Naive B cell (primary cell): ENCODE measurements around the gene SLBP. TPM values are rescaled to one million over a fixed set of nuclear protein-coding genes. Genes with fewer than 3 reads are reported as not detected.
"Not testable (repeated sequence)": the region's sequence is repeated elsewhere in the genome, so short reads cannot be mapped to it uniquely, and the experiment has no call there.

Experiments
- ATAC-seq, 2 donors: fragments of 150-1000 bp; cut with Tn5 transposase; 2 replicates each; pipeline ENCODE4 v1.10.0; 2021; ENCODE audit warnings: low read depth in 2 of 2, mild to moderate bottlenecking in 2 of 2, moderate library complexity in 2 of 2
- DNase-seq: peaks from one replicate; pipeline ENCODE4 v3.0.0; 2022
- H3K27ac Mint-ChIP-seq, 6 donors: one replicate each; pipeline ENCODE4 v1.8.0; 2020 to 2022; ENCODE audit warnings: mild to moderate bottlenecking in 6 of 6, mixed read lengths in 6 of 6, moderate library complexity in 5 of 6, inconsistent platforms in 2 of 6
- H3K27me3 Mint-ChIP-seq, 3 donors: one replicate each; pipeline ENCODE4 v1.8.0; 2021 to 2022; ENCODE audit warnings: mixed read lengths in 3 of 3, mild to moderate bottlenecking in 1 of 3
- H3K36me3 Mint-ChIP-seq, 2 donors: one replicate each; pipeline ENCODE4 v1.8.0; 2020 to 2022; ENCODE audit warnings: mixed read lengths in 2 of 2, inconsistent platforms in 1 of 2, mild to moderate bottlenecking in 1 of 2
- H3K4me1 Mint-ChIP-seq, 3 donors: one replicate each; pipeline ENCODE4 v1.8.0; 2020 to 2022; ENCODE audit warnings: mixed read lengths in 3 of 3, inconsistent platforms in 1 of 3, mild to moderate bottlenecking in 1 of 3, moderate library complexity in 1 of 3
- H3K4me3 Mint-ChIP-seq, 8 donors: one replicate each; pipeline ENCODE4 v1.8.0; 2020 to 2022; ENCODE audit warnings: mild to moderate bottlenecking in 8 of 8, mixed read lengths in 8 of 8, moderate library complexity in 8 of 8, inconsistent platforms in 2 of 8
- H3K9me3 Mint-ChIP-seq, 7 donors: one replicate each; pipeline ENCODE4 v1.8.0; 2020 to 2022; ENCODE audit warnings: mixed read lengths in 7 of 7, mild to moderate bottlenecking in 5 of 7, inconsistent platforms in 2 of 7, moderate library complexity in 1 of 7
- polyA plus RNA-seq, 6 donors: library from polyadenylated mRNA; unstranded; fragments of 300-500 nt; fragmentation: Illumina TruSeq; gene quantifications; one replicate each; pipeline ENCODE4 v1.2.3, GENCODE V29; 2021; ENCODE audit warnings: low read depth in 6 of 6

Gene SLBP
- polyA plus RNA-seq, 6 donors from 2014 or later = 32.7 to 50.5 (median 43.4) TPM

DNA sequence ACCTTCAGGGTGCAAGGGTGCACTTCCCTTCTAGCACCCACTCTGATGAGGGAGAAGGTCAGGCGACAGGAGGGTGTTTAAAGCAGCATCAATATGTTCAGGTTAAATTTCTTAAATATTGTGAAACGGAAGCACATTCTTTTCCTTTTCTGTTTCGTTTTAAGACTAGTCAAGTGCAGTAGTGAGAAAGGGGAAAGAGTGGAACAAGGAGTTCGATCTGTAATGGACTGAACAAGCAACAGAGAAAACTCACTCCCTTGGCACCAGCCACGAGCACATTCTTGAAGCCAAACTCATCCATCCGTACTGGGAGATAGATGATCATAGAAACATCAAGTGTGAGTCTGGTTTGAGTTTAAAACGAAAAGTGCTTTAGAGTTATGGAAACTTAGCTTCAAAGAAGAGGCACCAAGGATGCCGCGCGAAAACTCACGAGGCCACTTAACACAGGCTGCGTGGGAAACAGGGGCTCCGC lies 28.8 kb downstream of the SLBP start:
- Mint-ChIP-seq H3K4me1 (peaks cover 10 to 11% (median 11%) of the 10 kb centered on the region in 3 donors), H3K27ac (peak overlapping the region; percentile 74 to 96 (median 92)), H3K9me3 (no peaks in the 10 kb centered on the region), H3K36me3 (no peaks in the 10 kb centered on the region), H3K4me3 (peak overlapping the region; percentile 83 to 95 (median 93)), H3K27me3 (no peaks in the 10 kb centered on the region)
- DNase-seq (no peak), ATAC-seq (no peak)

GRCh38 chr4:1682860-1683259 lies 29.3 kb downstream of the SLBP start:
- H3K27ac Mint-ChIP-seq = peak overlapping the region; percentile 74 to 96 (median 92)
- ATAC-seq (no peak), DNase-seq (no peak)
- no peaks in the 10 kb centered on the region for H3K36me3 Mint-ChIP-seq
- H3K4me1 Mint-ChIP-seq = peaks cover 10 to 11% (median 11%) of the 10 kb centered on the region in 3 donors
- H3K9me3 Mint-ChIP-seq = no peaks in the 10 kb centered on the region
- no peaks in the 10 kb centered on the region for H3K27me3 Mint-ChIP-seq
- H3K4me3 Mint-ChIP-seq = peak overlapping the region; percentile 83 to 95 (median 93)

DNA sequence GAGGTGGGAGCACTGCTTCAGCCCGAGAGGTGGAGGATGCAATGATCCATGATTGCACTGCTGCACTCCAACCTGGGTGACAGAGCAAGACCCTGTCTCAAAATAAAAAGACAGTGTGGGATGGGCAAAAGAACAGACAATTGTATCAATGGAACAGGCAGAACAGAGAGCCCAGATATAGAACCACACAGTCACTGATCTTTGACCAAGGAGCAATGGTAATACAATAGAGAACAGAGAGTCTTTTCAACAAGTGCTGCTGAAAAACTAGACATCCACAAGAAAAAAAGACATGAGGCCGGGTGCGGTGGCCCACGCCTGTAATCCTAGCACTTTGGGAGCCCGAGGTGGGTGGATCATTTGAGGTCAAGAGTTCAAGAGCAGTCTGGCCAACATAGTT lies 33.9 kb downstream of the SLBP start:
- DNase-seq = no peak
- H3K9me3 Mint-ChIP-seq = no peaks in the 10 kb centered on the region
- H3K4me1 Mint-ChIP-seq = peaks cover 6 to 8% (median 7%) of the 10 kb centered on the region in 3 donors
- peak overlapping the region in 1 of 6 donors; percentile 39 for H3K27ac Mint-ChIP-seq
- H3K27me3 Mint-ChIP-seq = no peaks in the 10 kb centered on the region
- H3K4me3 Mint-ChIP-seq = no peak overlapping the region
- no peak for ATAC-seq
- no peaks in the 10 kb centered on the region for H3K36me3 Mint-ChIP-seq

- Mint-ChIP-seq H3K27me3 (no peaks in the 10 kb centered on the region), H3K4me3 (peak overlapping the region in 1 of 8 donors; percentile 22), H3K9me3 (no peaks in the 10 kb centered on the region), H3K4me1 (no peaks in the 10 kb centered on the region), H3K27ac (no peak overlapping the region), H3K36me3 (no peaks in the 10 kb centered on the region)
- DNase-seq (no peak), ATAC-seq (no peak)
Measured at GRCh38 chr4:1676605-1677525, 35.3 kb downstream of the SLBP start.

DNA sequence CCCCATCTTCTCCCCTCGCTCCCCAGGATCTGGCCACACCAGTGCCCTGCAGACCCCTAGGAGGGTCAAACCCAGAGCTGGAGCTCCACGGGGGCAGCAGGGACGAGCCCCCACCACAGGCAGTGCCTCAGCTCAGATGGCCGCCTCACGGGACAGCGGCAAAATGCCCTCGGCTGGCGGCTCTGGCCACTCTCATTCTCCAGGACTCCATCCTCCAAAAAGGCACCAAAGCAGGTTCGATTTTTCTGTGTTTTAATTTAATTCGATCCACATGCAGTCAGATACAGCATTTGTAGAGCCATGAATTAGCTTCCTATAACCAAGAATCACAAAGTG lies 36.3 kb downstream of the SLBP start:
- no peak overlapping the region for H3K27ac Mint-ChIP-seq
- no peak overlapping the region for H3K4me3 Mint-ChIP-seq

GRCh38 chr4:1675136-1675801 lies 36.9 kb downstream of the SLBP start:
- no peak overlapping the region for H3K4me3 Mint-ChIP-seq
- no peak for DNase-seq
- no peaks in the 10 kb centered on the region for H3K36me3 Mint-ChIP-seq
- peak overlapping the region in 1 of 6 donors; percentile 25 for H3K27ac Mint-ChIP-seq
- no peaks in the 10 kb centered on the region for H3K27me3 Mint-ChIP-seq
- no peak for ATAC-seq
- H3K9me3 Mint-ChIP-seq = no peaks in the 10 kb centered on the region
- no peaks in the 10 kb centered on the region for H3K4me1 Mint-ChIP-seq

More for the DNA sequence above, 36.3 kb downstream of the SLBP start:
- Mint-ChIP-seq H3K9me3 (no peaks in the 10 kb centered on the region), H3K4me1 (no peaks in the 10 kb centered on the region), H3K27me3 (no peaks in the 10 kb centered on the region), H3K36me3 (no peaks in the 10 kb centered on the region)
- no peak for ATAC-seq
- DNase-seq = no peak

DNA sequence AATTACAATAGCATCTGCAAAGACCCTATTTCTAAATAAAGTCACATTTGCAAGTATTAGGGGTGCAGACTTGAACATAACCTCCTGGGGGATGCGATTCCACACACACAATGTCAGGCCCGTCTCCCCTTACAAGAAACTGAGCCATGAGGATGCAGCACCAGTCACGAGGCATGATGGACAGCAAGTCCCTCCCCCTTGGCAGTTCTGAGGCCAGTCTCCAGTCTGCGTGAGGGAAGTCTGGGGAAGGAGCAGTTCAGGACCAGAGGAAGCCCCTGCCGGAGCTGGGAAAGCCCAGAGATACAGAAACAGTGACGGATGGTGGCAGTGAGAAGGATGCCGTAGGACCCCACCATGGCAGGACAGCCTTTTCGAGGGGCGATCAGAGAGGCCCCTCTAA lies 37.4 kb downstream of the SLBP start:
- H3K27me3 Mint-ChIP-seq = no peaks in the 10 kb centered on the region
- H3K9me3 Mint-ChIP-seq = no peaks in the 10 kb centered on the region
- H3K36me3 Mint-ChIP-seq = no peaks in the 10 kb centered on the region
- DNase-seq (no peak), ATAC-seq (no peak)
- no peak overlapping the region for H3K27ac Mint-ChIP-seq
- no peak overlapping the region for H3K4me3 Mint-ChIP-seq
- H3K4me1 Mint-ChIP-seq = no peaks in the 10 kb centered on the region

GRCh38 chr4:1673671-1674070 lies 38.4 kb downstream of the SLBP start:
- Mint-ChIP-seq H3K4me3 (no peak overlapping the region), H3K4me1 (no peaks in the 10 kb centered on the region), H3K36me3 (no peaks in the 10 kb centered on the region), H3K9me3 (no peaks in the 10 kb centered on the region), H3K27ac (no peak overlapping the region), H3K27me3 (no peaks in the 10 kb centered on the region)
- ATAC-seq = no peak
- no peak for DNase-seq

DNA sequence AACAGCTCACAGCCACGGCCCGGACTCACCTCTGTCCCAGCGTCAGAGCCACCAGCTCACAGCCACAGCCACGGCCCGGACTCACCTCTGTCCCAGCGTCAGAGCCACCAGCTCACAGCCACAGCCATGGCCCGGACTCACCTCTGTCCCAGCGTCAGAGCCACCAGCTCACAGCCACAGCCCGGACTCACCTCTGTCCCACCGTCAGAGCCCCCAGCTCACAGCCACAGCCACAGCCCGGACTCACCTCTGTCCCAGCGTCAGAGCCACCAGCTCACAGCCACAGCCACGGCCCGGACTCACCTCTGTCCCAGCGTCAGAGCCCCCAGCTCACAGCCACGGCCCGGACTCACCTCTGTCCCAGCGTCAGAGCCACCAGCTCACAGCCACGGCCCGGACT lies 41.1 kb downstream of the SLBP start:
- DNase-seq, H3K9me3 Mint-ChIP-seq, H3K27ac Mint-ChIP-seq, H3K27me3 Mint-ChIP-seq, H3K4me3 Mint-ChIP-seq, ATAC-seq, H3K4me1 Mint-ChIP-seq, H3K36me3 Mint-ChIP-seq: not testable (repeated sequence)

GRCh38 chr4:1670279-1670678 lies 41.8 kb downstream of the SLBP start:
- Mint-ChIP-seq H3K27me3 (no peaks in the 10 kb centered on the region), H3K4me3 (no peak overlapping the region), H3K4me1 (no peaks in the 10 kb centered on the region), H3K36me3 (no peaks in the 10 kb centered on the region), H3K9me3 (no peaks in the 10 kb centered on the region), H3K27ac (no peak overlapping the region)
- DNase-seq = no peak
- ATAC-seq = no peak

GRCh38 chr4:1669850-1670249 lies 42.3 kb downstream of the SLBP start:
- no peak overlapping the region for H3K27ac Mint-ChIP-seq
- no peaks in the 10 kb centered on the region for H3K36me3 Mint-ChIP-seq
- no peaks in the 10 kb centered on the region for H3K9me3 Mint-ChIP-seq
- no peak for DNase-seq
- H3K4me1 Mint-ChIP-seq = no peaks in the 10 kb centered on the region
- no peaks in the 10 kb centered on the region for H3K27me3 Mint-ChIP-seq
- H3K4me3 Mint-ChIP-seq = no peak overlapping the region
- ATAC-seq = no peak

- H3K4me3 Mint-ChIP-seq = peak overlapping the region in 1 of 8 donors; percentile 25
- H3K27me3 Mint-ChIP-seq = no peaks in the 10 kb centered on the region
- ATAC-seq (no peak), DNase-seq (no peak)
- no peaks in the 10 kb centered on the region for H3K36me3 Mint-ChIP-seq
- no peaks in the 10 kb centered on the region for H3K4me1 Mint-ChIP-seq
- H3K9me3 Mint-ChIP-seq = no peaks in the 10 kb centered on the region
- H3K27ac Mint-ChIP-seq = no peak overlapping the region
Measured at GRCh38 chr4:1669270-1669669, 42.8 kb downstream of the SLBP start.

- H3K4me3 Mint-ChIP-seq = no peak overlapping the region
- ATAC-seq = no peak
- H3K27ac Mint-ChIP-seq = no peak overlapping the region
- no peaks in the 10 kb centered on the region for H3K4me1 Mint-ChIP-seq
- H3K36me3 Mint-ChIP-seq = no peaks in the 10 kb centered on the region
- H3K9me3 Mint-ChIP-seq = no peaks in the 10 kb centered on the region
- no peaks in the 10 kb centered on the region for H3K27me3 Mint-ChIP-seq
- no peak for DNase-seq
Measured at GRCh38 chr4:1668488-1668840, 43.7 kb downstream of the SLBP start.

- Mint-ChIP-seq H3K27ac (no peak overlapping the region), H3K4me3 (no peak overlapping the region), H3K36me3 (no peaks in the 10 kb centered on the region), H3K27me3 (no peaks in the 10 kb centered on the region), H3K9me3 (no peaks in the 10 kb centered on the region), H3K4me1 (no peaks in the 10 kb centered on the region)
- no peak for ATAC-seq
- DNase-seq = no peak
Measured at GRCh38 chr4:1667273-1667672, 44.8 kb downstream of the SLBP start.
